Natural killer cell treated with Interleukin-12 subunit alpha and Interleukin-12 subunit beta and Interleukin-15 and Interleukin-18, amount 100 ng/mL, for 72 hours (primary cell): ENCODE data around the gene UBE2V1. TPM values are rescaled to one million over a fixed set of nuclear protein-coding genes. Genes with fewer than 3 reads are reported as not detected.

Experiments
- ATAC-seq, 2 donors: fragments of 150-1000 bp; cut with Tn5 transposase in 1 of 2; sonication (Bioruptor Pico), chemical (Tn5 transposase) in 1 of 2; 2 replicates each; pipeline ENCODE4 v1.10.0; 2021
- DNase-seq: peaks from one replicate; pipeline ENCODE4 v3.0.0; 2022; ENCODE audit warnings: low spot score
- H3K27ac Mint-ChIP-seq, 2 donors: 1 replicate in 1 of 2; 2 replicates in 1 of 2; pipeline ENCODE4 v1.8.0; 2022; ENCODE audit warnings: mixed read lengths in 2 of 2, mild to moderate bottlenecking in 1 of 2, moderate library complexity in 1 of 2
- H3K27me3 Mint-ChIP-seq, 2 donors: 1 replicate in 1 of 2; 2 replicates in 1 of 2; pipeline ENCODE4 v1.8.0; 2022; ENCODE audit warnings: mixed read lengths in 2 of 2
- H3K36me3 Mint-ChIP-seq: one replicate; pipeline ENCODE4 v1.8.0; 2022; ENCODE audit warnings: mixed read lengths
- H3K4me1 Mint-ChIP-seq, 2 donors: 1 replicate in 1 of 2; 2 replicates in 1 of 2; pipeline ENCODE4 v1.8.0; 2022; ENCODE audit warnings: low read depth in 2 of 2, mixed read lengths in 2 of 2, mild to moderate bottlenecking in 1 of 2
- H3K4me3 Mint-ChIP-seq: one replicate; pipeline ENCODE4 v1.8.0; 2022; ENCODE audit warnings: mixed read lengths
- H3K9me3 Mint-ChIP-seq: 2 replicates; pipeline ENCODE4 v1.8.0; 2022; ENCODE audit warnings: mixed read lengths
- total RNA-seq, 2 donors: library from RNA; stranded (reverse); gene quantifications; one replicate each; pipeline ENCODE4 v1.2.3, GENCODE V29; 2022

The UBE2V1 gene
- total RNA-seq, 2 donors from 2014 or later: 198 to 240 TPM

DNA sequence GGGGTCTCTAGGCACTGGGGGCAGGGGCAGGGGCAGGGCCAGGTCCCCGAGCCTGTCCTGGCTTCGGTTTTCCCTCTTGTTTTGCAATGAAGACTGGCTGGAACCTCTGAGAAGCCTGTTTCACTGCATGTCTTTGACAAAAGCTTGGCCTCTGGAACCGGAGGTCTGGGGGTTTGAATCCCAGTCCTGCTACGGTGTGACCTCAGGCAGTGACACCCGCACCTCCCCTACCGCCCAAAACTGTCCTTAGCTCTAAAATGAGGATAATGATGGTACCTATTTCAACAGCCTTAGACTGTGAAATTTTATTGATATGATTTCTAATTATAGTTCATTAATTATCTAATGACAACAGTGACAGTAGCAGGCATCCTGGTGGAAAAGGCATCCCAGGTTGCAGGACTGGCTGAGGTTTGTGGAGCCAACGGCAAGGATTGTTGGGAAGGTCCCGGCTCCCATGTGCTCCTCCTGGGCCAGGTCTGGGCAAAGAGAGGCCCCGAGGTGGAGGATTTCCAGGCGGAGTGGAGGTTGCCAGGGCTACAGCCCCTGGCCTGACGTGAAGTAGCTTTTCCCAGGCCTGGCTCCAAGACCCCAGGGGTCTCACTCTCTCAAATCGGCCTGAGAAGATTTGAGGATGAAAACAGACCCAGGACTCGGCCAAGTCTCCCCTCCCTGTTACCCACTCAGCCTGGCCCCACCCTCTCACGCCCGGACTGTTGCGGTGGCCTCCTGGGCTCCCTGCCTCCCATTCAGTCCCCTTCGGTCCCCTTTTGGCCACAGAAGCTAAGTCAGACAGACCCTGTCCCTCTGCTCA is 72.3 kb downstream of the UBE2V1 start:
- H3K36me3 Mint-ChIP-seq: no peaks in the 10 kb centered on the region
- H3K4me3 Mint-ChIP-seq: no peak overlapping the region
- H3K27me3 Mint-ChIP-seq: no peaks in the 10 kb centered on the region
- H3K4me1 Mint-ChIP-seq: peaks cover under 1 to 4% of the 10 kb centered on the region in 2 donors
- H3K9me3 Mint-ChIP-seq: no peaks in the 10 kb centered on the region
- ATAC-seq (no peak), DNase-seq (no peak)
- no peak overlapping the region for H3K27ac Mint-ChIP-seq

DNA sequence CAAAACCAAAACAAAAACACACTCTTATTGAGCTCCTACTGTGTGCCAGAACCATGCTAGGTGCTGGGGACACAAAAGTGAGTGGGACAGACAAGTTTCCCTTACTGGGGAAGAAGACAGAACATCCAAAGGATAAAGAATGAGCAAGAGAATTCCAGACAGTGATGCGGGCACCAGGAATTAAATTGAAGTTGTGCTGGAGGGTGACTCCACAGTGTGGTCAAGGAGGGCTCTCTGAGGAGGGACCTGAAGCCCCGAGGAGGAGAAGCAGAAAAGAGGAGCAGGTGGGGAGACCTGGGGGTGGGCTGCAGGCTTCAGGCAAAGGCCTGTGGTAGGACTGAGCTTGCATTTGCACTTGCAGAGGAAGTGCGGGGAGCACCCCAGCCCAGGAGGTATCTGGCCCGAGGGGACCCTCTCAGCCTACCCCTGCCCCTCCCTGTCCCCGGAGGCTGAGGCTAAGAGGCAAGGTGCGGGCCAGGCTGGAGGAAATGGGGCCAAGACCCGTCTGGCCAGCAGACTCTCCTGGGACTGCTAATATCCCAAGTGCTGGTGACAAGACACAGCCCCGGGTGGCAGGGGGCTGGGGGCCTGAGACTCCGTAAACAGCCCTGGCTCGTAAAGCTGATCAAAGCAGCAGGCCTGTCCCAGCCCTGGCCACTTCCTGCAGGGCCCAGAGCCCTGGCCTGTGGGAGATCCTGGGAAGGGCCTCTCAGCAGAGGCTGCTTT is 73.1 kb downstream of the UBE2V1 start:
- no peaks in the 10 kb centered on the region for H3K9me3 Mint-ChIP-seq
- no peaks in the 10 kb centered on the region for H3K36me3 Mint-ChIP-seq
- peaks cover 0 to 4% of the 10 kb centered on the region in 2 donors for H3K4me1 Mint-ChIP-seq

DNA sequence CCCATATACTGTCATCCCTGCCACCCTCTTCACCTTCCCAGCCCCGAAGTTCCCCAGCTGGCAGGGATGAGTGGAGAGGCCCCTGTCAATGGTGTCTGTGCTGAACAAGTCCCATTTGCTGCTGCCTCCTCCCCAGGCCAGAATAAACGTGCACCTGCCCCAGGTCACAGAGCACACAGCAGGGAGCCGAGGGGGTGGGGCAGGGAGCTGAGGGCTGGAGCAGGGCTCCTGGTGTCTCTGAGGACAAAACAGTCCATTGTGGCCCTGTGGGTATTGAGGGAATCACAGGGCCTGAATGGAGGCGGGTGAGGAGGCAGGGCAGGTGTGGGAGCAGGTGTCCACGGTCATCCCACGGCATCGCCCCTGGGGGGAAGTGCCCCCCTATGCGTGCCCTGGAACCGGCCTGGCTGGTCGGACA is 74.4 kb downstream of the UBE2V1 start:
- Mint-ChIP-seq H3K27me3 (no peaks in the 10 kb centered on the region), H3K36me3 (no peaks in the 10 kb centered on the region), H3K4me1 (peaks cover 0 to 4% of the 10 kb centered on the region in 2 donors), H3K27ac (no peak overlapping the region), H3K4me3 (no peak overlapping the region), H3K9me3 (no peaks in the 10 kb centered on the region)
- DNase-seq: no peak
- ATAC-seq: no peak

More for the DNA sequence above, 73.1 kb downstream of the UBE2V1 start:
- Mint-ChIP-seq H3K4me3 (no peak overlapping the region), H3K27me3 (no peaks in the 10 kb centered on the region), H3K27ac (no peak overlapping the region)
- DNase-seq (no peak), ATAC-seq (no peak)

DNA sequence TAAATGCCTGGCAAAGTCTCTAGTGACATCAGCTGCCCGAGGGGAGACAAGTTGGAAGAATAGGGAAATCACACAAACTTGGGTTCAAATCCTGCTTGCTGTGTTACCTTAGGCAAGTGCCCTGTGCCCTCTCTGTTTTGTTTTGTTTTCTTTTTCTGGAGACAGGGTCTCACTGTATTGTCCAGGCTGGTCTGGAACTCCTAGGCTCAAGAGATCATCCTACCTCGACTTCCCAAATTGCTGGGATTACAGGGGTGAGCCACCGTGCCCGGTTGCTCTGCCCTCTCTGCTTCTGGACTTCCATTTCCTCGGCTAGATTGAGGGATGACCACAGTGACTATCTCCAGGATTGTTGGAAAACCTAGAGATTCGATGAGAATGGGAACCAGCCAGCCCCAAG is 74.8 kb downstream of the UBE2V1 start:
- H3K4me1 Mint-ChIP-seq: peaks cover 0 to 4% of the 10 kb centered on the region in 2 donors
- DNase-seq (no peak), ATAC-seq (no peak)
- H3K27ac Mint-ChIP-seq: no peak overlapping the region
- H3K9me3 Mint-ChIP-seq: no peaks in the 10 kb centered on the region
- H3K36me3 Mint-ChIP-seq: no peaks in the 10 kb centered on the region
- no peak overlapping the region for H3K4me3 Mint-ChIP-seq
- no peaks in the 10 kb centered on the region for H3K27me3 Mint-ChIP-seq

GRCh38 chr20:50037575-50037974 is 75.4 kb downstream of the UBE2V1 start:
- no peak overlapping the region for H3K4me3 Mint-ChIP-seq
- no peaks in the 10 kb centered on the region for H3K27me3 Mint-ChIP-seq
- H3K4me1 Mint-ChIP-seq: peaks cover 0 to 4% of the 10 kb centered on the region in 2 donors
- DNase-seq (no peak), ATAC-seq (no peak)
- no peaks in the 10 kb centered on the region for H3K9me3 Mint-ChIP-seq
- no peak overlapping the region for H3K27ac Mint-ChIP-seq
- no peaks in the 10 kb centered on the region for H3K36me3 Mint-ChIP-seq

GRCh38 chr20:50037123-50037522 is 75.8 kb downstream of the UBE2V1 start:
- no peak overlapping the region for H3K27ac Mint-ChIP-seq

DNA sequence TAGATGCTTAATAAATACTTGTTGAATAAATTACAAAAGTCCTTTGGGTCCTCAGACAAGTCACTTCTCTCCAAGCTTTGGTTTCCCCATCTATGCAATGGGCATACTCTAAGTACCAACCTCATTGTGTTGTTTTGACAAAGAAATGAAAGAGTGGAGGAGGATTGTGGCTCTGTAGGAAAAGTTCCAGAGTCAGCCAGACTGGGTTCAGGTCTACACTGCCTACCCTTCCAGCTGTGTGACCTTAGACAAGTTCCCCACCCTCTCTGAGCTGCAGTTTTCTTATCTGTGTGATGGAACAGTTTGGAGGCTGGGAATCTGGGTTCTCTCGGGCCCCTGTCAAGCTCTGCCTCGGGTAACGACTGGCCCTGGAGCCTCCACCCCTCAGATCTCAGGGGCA is 76.2 kb downstream of the UBE2V1 start:
- Mint-ChIP-seq H3K9me3 (no peaks in the 10 kb centered on the region), H3K36me3 (no peaks in the 10 kb centered on the region), H3K27ac (no peak overlapping the region), H3K4me3 (no peak overlapping the region), H3K27me3 (peaks cover 0 to under 1% of the 10 kb centered on the region in 2 donors), H3K4me1 (peaks cover 1 to 4% of the 10 kb centered on the region in 2 donors)
- no peak for DNase-seq
- ATAC-seq: no peak

More at GRCh38 chr20:50037123-50037522, 75.8 kb downstream of the UBE2V1 start:
- Mint-ChIP-seq H3K4me1 (peaks cover 0 to 4% of the 10 kb centered on the region in 2 donors), H3K9me3 (no peaks in the 10 kb centered on the region), H3K27me3 (no peaks in the 10 kb centered on the region), H3K4me3 (no peak overlapping the region), H3K36me3 (no peaks in the 10 kb centered on the region)
- DNase-seq: no peak
- no peak for ATAC-seq

GRCh38 chr20:50034567-50035180 is 78.3 kb downstream of the UBE2V1 start:
- H3K27ac Mint-ChIP-seq: no peak overlapping the region
- H3K36me3 Mint-ChIP-seq: no peaks in the 10 kb centered on the region
- H3K4me1 Mint-ChIP-seq: peaks cover 2 to 5% of the 10 kb centered on the region in 2 donors
- no peak overlapping the region for H3K4me3 Mint-ChIP-seq
- H3K9me3 Mint-ChIP-seq: no peaks in the 10 kb centered on the region
- peaks cover 0 to 7% of the 10 kb centered on the region in 2 donors for H3K27me3 Mint-ChIP-seq
- DNase-seq: no peak
- ATAC-seq: no peak

DNA sequence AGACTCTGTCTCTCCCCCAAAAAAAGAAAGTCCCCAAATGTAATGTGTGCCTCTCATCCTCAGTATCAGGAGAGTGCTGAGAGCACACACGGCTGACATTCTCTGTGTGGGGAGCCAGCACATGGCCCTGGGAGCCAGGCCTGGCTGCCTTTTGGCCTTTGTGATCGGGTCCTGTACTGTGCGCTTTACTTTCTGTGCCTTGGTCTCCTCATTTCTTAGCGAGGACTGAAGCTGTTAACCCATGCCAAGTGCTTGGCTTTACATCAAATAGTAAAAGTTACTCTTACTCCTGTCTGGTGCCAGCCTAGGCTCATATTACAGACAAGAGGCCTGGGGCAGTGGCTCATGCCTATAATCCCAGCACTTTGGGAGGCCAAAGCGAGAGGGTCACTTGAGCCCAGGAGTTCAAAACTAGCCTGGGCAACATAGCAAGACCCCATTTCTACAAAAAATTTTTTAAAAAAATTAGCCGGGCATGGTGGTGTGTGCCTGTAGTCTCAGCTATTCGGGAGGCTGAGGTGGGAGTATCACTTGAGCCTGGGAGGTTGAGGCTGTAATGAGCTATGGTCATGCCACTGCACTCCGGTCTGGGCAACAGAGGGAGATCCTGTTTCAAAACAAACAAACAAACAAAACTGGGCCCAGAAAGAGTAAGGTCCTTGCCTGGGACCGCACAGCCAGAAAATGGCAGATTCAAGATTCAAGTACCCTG is 79.8 kb downstream of the UBE2V1 start:
- DNase-seq (no peak), ATAC-seq (no peak)
- Mint-ChIP-seq H3K4me1 (peaks cover 2 to 5% of the 10 kb centered on the region in 2 donors), H3K36me3 (no peaks in the 10 kb centered on the region), H3K27ac (no peak overlapping the region), H3K4me3 (no peak overlapping the region), H3K27me3 (peaks cover 0 to 7% of the 10 kb centered on the region in 2 donors), H3K9me3 (no peaks in the 10 kb centered on the region)

Other genes starting within 250 kb of the UBE2V1 start
- 10 to 100 TPM; 10.1 to 12.0 TPM for gene SPATA2, start 197.6 kb downstream of the UBE2V1 start, total RNA-seq
- gene RNF114, start 176.8 kb downstream of the UBE2V1 start, total RNA-seq: 10 to 100 TPM; 69.9 to 79.3 TPM
- 1 to 10 TPM in 1 of 2 donors, under 1 TPM in 1; 0.71 to 1.3 TPM for gene SNAI1, start 130.2 kb downstream of the UBE2V1 start, total RNA-seq
- gene PEDS1, start 40.6 kb upstream of the UBE2V1 start, total RNA-seq: 10 to 100 TPM; 31.2 to 33.8 TPM
- 100 to 1,000 TPM; 153 to 167 TPM for gene CEBPB, start 77.7 kb upstream of the UBE2V1 start, total RNA-seq